H1 (cell line): ENCODE measurements around the gene PPP1R3G. TPM values are rescaled to one million over a fixed set of nuclear protein-coding genes. Genes with fewer than 3 reads are reported as not detected.

Source experiments
- CHD7 ChIP-seq: fragments of 300-600 bp; sonication (generic); IDR thresholded peaks from 2 replicates; pipeline ENCODE4 v1.7.1; 2012; ENCODE audit warnings: low read length, moderate library complexity, mild to moderate bottlenecking, inconsistent platforms; ENCODE audit not compliant: insufficient replicate concordance
- polyA plus RNA-seq, 7 experiments: library from polyadenylated mRNA; depleted of rRNA in 3 of 7; stranded (reverse) in 5 of 7; unstranded in 2 of 7; fragments of >200 nt in 5 of 7; fragments of 200-250 nt in 2 of 7; gene quantifications; 1 replicate in 5 of 7; 2 replicates in 1 of 7; 4 replicates in 1 of 7; pipeline versions ENCODE4 v1.2.1 to v1.2.3, GENCODE V29; 2011 to 2013; ENCODE audit warnings: missing spikeins in 2 of 7, mixed read lengths in 2 of 7
- total RNA-seq: library from RNA; stranded (reverse); fragmentation: NEBNext Ultra II Directional; extraction: Animal tissue kit (Norgen Biotek cat#: 25700); gene quantifications from 2 replicates; pipeline ENCODE4 v1.2.1, GENCODE V29; 2021

PPP1R3G gene
- total and polyA plus RNA-seq, 2 of the 8 experiments (the other 6 are each of a cell fraction or from before 2014, with no cell fraction given), result 0.03 to 0.09 TPM

GRCh38 chr6:5111626-5112025, 26.5 kb downstream of the PPP1R3G start (continued):
- TF ChIP-seq CHD7, result no peak
